Measurements from ENCODE around the gene ERC2.

The ERC2 gene

DNA sequence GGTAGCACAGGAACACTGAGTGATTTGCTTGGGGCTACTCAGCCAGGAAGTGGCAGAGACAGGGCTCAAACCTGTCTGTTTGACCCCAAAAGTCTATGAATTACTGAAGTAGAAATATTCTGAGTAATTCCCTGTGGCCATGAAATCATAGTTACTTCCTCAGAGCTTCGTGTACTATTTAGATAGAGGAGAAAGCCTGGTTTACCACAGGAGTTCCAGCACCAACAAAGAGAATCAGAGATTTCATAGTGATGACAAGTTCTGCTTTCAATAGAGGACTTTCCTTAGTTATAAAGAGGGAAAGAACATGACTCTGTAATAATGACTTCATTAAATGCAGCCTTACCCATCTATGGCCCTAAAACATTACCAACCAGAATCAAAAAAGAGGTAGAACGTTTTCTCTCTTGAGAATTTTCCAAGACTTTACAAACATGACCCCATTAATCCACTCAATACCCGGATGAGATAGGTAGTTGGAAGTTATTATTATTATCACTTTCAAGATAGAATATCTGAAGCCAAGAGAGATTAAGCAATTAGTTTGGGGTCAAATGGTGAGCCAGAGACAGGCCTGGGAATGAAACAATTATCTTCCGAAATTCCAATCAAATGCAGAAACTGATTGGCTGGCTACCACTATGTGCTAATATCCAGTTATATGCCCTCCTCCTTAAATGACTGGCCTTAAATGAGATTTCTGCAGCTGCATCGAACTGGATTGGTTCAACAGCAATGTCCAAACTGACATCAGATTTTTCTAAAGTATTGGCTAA lies 967.5 kb downstream of the ERC2 start:
- no peak for DNase-seq

DNA sequence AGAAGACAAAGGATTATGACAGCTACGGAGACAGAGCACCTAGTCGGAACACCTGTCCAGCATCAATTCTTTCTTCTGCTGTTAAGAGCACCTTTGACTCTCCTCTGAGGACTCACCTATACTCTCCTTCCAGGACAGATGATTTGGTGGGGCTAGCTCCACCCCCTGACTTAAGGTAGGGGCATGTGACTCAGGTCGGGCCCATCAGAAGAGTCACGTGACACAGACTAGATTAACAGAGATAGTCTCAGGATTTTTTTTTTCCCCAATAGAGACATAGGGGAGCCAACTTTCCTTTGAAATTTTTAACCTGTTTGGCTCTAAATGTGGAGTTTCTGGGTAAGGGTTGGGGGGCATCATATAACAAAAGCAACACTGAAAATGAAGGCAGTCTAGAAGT lies 969.7 kb downstream of the ERC2 start:
- DNase-seq, result no peak

DNA sequence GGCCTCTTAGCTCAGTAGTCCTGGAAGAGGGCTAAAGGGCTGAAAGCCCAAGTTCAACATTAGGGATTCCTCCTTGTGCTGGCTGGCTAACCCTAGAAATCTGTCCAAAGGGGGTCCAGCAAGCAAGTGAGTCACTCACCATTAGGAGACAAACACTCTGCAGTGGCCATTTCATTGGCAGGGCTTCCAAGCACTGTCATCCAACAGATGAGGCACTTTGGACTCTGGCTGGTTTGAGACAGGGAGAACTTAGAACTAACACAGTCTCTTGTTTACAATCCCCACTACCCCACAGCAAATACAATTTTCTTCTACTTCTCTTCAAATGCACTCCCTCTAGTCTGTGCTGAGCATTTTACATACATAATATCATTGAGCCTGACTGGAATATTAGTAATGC lies 971.0 kb downstream of the ERC2 start:
- DNase-seq, result no peak

DNA sequence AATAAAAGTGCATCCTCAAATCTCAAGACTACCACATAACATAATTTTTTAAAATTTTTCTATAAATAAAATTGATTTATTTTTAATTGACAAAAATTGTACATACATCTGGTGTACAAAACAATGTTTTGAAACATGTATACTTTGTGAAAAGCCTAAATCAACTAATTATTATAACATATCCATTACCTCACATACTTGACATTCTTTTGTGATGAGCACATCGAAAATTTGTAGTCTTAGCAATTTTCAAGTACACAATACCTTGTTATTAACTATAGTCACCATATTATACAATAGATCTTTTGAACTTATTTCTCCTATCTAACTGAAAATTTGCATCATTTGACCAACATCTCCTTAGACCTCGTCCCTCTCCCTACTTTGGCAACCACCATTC lies 973.3 kb downstream of the ERC2 start:
- DNase-seq, result no peak

DNA sequence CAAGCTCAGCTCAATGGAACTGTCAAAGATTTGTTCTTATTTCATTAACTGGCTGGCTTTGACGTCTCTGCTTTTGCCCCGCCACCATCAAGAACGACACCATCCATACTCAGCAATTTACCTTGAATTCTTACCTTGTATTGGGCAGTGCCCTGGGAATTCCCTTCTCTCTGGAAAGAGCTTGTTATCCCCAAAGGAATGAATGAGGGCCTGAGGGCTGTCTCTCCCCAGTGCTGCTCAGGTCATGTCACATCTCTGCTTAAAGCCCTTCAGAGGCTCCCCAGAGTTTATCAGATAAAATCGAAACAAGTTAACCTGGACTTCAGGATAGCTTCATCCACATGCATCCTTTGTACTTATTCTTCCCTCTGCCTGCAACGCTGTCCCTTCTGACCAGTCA lies 975.3 kb downstream of the ERC2 start:
- no peak for DNase-seq

DNA sequence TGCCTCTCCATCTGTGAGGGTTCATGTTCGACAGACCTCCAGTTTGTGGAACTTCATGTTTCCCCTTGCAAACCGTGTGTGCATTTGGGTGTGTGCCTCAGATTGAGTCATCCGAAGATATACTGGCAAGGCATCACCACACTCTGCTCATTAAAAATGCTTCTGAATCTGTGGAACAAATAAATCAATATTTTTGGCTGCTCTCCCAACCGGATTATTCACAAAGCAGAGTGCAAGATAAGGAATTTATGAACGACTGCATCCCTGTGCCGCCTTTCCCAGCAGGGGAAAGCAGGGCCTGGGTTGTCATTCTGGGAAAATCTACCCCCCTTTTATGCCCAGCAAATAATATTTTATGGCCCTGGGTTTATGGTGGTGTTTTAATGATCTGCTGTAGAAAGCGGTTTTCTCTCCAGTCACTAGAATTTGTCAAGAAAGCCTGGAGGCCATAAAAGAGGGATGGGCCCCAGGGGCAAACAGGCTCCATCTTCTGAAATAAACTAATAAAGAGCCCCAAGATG lies 976.9 kb downstream of the ERC2 start:
- no peak for DNase-seq

DNA sequence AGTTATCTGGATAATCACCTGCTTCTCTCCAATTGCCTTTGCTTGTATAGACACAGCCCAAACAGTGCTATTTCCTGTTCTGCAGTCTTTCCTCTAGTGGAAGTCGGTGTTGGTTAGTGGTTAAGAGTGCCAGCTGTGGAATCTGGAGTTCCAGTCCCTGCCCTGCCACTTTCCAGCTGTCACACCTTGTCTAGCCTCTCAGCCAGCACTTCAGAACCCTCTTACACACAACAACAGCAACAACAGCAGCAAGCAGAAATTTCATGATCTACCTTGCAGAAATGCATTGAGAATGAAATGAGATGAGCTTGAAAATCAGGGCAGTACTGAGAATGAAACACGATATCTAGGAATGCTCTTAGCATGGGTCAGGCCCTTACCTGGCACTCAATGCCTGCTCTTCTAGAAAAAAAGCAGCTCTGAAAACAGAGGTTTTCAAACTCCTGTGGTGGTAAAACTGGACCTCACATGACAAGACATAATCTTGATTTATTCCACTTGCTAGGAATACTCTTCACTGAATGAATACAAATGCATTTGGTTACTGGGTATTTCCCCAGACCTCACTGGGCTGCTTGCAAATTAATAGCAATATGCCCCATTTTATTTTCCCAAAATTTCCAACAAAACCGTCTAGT lies 977.9 kb downstream of the ERC2 start:
- no peak for DNase-seq

DNA sequence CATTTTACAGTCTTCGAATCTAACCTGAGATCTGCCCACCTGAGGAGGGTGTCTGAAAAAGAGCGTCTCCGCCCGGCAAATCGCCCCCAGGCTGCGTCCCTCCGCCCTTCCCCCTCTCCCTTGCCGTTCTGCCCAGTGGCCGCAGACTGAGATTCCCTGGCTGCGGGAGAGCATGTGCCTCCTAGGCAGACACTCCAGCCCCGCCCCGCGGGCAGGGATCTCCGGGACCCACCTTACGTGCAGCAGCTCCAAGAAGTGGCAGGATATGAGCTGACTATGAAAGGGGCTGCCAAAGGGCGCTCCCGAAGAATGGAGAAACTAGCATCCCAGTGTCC lies 978.5 kb downstream of the ERC2 start:
- no peak for DNase-seq

DNA sequence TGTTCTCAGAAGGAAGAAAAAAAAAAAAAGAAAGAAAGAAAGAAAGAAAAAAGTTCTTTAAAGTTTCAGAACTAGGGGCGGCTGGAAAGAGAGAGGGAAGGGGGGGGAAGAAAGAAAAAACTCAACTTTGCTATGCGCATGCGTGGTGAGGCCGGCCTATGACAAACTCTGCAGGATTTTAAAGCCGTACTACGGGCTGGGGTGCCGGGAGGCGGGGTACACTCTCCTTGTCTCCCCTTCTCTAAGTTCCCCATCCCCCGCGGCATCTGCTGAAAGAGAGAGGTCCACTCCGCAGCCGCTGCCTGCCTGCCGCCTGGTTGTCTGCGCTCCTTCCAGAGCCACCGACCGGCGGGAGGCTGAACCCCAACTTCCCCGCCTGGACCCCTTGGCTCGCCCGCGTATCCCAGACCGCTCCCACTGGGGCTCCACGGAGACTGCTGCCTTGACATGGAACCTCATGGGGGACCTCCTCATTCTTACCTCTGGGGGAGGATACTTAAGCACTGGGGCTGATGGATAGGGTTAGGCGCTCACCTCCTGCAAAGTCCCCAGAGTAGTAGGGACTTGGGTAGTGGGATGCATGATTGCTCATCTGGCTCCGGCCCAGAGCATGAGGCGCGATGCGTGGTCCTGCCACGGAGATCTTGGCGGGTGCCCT lies 979.7 kb downstream of the ERC2 start:
- no peak for DNase-seq

DNA sequence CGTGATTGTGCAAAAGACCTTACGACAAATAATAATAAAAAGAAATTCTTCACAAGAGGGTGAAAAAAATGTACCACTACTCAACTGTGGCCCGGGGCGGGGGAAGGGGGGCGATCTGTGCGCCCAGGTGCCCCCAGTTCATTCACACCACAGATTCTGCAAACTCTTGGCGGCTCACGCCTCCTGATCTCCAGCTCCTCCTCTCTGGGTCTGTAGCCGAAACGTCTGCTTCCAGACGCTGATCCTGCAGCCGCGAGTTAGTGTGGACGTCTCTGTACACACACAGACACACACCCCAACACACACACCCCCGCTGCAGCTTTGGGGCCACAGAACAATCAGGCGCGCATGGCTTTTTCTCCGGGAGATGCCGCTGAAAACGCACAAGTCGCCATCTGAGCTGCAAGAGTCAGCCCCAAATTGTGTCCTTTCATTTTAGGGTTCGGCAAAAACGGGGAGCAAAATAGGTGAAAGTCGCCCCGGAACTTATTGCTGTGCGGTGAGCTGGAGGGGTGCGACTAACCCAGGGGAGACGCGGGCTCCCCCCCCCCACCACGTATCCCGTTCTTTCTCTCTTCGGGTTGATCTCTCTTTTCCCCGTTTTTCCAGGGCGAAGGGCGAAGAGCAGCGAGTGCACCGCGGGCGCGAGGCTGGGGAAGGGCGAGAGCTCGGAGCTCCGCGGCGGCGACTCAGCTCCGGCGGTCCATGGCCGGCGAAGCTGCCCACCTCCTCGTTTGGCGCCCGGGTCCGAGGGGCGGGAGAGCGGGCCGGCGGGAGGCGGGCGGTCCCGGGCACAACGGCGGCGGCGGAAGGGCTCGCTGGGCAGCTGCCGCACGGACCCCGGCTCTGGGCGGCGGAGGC lies 980.7 kb downstream of the ERC2 start:
- DNase-seq, result no peak

DNA sequence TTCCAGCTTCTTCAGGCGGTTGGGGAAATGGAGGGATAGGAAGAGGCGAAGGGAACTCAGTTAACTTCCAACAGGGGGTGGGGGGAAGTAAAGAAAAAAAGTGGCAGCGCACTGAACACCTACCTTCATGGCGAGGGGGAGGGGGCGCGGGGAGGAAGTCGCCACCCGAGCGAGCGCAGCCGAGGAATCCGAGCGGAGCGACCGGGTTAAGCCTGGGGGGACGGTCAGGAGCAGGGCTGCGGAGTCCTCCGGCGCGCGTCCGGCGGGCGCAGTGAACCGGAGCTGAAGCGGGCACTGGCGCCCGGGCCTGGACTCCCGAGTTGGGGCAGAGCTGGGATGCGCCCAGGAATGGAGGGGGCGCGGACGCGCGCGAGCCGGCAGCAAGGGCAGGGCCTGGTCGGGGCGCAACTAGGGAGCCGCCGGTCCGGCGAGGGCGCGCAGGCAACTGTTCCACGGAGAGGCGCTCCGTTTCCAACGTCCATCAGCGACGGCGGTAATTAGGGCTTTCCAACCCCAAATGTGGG lies 981.3 kb downstream of the ERC2 start, which contains the start of gene WNT5A:
Gene WNT5A (minus strand): TSS at position 450 of the 524 bp plus-strand sequence. CDS start 321 bp downstream, at position 129.
- no peak for DNase-seq

DNA sequence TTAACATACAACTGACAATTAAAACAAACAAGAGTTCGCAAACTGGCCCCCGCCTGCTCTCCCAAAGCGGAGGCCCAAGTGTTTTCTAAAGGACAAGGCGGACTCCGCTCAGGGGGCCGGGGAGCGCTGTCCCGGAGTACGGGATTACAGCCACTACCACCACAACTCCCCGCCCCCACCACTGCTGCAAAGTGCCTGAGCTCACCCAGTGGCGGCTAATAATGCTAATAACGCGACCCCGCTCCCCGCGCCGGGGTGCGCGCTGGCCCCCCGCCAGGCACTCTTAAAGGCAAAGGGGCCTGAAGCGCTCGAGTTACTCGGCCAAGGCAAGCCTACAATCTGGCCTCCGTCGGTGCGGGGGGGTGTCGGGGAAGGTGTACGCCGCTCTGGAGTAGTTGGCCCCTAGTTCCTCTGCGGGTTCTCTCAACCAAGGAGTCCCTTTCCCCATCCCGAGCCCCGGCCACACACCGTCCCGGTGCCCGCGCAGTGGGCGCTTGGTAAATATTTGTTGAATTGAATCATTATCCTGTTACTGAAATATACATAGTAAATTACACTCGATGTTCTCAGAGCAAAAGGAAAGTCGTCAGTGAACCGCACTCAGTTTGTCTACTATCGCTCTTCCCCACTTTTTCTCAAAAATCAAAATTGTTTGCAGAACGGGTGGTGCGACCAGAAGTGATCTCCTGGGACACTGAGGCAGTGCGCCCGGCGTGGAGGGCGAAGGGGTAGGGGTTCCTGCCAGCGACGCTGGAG lies 982.0 kb downstream of the ERC2 start:
- DNase-seq, result no peak

DNA sequence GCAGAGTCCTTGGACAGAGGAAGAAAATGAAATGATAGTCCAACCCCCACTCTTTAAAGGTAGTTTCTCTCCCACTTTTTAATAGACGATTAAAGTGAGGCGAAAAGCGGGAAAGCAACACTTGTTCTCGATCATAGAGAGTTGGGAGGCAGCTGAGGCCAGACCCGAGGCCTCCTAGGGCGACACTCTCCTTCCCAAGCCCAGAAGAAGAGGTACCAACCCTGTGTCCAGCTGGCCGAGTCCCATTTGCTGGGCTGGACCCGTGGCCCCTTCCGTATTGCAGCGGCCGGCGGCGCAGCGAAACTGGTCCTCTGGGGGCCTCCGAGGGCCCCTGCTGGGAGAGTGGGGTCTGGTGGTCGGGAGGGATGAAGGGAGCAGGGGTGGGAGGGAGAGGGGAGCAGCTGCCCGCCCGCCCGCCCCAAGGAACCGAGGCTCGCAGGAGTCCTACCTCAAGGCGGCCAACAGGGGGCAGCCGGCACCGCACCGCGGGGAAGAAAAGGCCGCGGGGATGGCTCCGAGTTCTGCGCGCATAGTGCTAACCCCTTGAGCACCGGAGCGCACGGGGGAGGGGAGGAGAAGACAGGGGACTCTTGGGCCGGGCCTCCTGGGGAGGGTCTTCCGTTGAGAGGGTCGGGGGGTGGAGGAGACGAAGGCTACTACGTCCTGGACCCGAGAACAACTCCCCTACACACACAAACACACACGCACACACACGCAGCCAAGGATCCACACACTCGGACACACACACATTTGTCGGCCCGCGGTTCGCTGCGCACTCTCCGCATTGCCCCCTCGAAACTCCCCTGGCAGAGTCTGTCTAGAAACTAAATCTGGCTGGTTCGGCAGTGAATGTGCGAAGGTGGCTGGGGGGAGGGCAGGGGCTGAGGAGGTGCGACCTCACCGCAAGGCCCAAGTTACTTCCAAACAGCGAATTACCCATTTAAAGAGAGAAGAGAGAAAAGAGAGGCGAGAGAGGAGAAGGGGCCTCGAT lies 983.2 kb downstream of the ERC2 start:
- DNase-seq, result no peak

DNA sequence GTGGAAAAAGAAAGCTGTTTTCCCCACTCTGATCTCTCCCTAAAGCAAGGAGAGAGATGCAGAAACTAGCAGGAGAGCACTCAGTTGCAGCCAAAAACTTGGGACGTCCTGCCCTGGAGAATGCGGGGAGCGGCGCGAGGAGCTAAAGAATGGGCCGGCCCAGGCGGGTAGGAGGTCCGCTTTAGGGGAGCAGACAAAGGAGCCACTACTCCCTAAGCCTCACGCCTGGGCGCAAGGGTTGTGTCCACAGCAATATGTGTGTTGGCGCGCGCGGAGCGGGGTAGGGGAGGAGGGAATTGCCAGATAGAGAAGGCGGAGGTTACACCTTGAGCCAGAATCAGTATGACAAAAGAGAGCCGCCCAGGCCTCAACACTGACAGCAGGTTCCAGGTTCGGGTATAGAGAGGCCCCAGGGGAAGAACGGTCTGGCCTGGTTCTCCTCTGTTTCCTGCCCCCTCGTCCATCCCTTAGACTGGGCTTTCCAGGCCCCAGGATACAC lies 984.0 kb downstream of the ERC2 start:
- DNase-seq, result no peak

DNA sequence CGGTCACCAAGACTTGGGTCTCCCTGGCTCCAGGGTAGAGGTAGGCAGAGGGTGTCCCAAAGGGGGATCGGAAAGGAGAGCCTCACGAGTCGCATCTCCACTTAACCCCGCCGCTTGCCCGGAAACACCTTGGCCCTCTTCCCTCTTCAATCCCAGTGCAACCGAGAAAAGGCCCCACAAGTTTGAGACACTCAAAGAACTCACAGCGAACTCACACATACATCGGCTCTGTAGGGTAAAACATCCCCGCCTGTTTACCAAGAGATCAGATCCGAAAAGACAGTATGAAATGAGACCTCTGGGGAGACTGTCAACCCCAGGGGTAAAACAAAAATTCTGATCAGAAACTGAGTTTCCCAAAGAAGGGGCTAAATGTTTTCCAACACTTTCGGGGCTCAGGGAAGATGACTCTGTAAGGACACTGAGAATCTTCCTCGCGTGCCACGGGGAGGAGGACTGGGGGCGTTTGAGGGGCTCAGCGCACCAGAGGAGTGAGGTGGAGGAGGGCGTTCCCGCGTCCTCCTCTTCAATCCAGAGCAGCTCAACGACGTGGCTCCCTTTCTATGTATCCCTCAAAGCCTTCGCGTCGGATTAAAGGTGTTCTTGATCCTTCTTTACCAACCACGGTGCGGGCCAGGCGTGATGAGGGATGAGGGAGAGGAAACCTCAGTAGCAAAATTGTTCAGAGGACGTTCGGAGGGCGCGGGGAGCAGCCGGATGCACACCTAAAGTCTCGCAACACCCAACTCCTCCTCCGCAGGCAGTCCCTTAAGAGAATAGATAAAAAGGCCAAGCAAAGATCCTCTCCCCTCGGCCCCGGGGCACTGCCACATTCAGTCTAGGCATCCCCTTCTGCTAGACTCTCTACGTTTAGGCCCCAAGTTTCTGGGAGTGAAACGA lies 984.8 kb downstream of the ERC2 start:
- no peak for DNase-seq

DNA sequence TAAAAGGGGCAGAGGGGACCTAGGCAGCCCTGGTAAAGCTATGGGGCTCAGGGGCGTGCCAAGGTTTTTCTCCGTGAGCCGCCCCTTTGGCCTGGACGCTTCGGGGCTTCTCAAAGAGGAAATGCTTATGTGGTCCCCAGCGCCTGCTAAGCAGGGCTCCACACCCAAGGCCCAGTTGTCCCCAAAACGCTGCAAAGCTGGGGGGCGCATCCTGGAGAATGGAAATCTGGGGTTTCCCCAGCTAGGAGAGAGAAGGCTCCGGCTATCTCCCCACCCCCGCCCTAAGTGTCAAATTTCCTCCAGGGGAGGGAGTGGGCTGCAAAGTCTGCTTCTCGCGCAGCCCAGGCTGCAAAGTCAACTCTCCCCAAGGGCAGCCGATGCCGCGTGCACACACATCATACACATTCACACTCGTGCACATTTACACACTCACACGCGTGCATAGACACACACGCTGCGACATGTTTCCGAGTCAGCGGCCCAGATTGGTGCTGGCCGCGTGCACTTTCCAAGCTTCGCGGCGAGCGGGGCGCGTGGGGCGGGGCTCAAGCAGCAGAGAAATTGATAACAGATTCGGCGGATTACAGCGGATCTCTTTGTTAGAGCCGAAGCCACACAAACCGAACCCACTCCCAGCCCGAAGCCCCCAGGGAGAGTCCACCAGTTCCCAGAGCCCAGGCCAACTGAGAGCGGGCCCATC lies 985.6 kb downstream of the ERC2 start:
- no peak for DNase-seq

DNA sequence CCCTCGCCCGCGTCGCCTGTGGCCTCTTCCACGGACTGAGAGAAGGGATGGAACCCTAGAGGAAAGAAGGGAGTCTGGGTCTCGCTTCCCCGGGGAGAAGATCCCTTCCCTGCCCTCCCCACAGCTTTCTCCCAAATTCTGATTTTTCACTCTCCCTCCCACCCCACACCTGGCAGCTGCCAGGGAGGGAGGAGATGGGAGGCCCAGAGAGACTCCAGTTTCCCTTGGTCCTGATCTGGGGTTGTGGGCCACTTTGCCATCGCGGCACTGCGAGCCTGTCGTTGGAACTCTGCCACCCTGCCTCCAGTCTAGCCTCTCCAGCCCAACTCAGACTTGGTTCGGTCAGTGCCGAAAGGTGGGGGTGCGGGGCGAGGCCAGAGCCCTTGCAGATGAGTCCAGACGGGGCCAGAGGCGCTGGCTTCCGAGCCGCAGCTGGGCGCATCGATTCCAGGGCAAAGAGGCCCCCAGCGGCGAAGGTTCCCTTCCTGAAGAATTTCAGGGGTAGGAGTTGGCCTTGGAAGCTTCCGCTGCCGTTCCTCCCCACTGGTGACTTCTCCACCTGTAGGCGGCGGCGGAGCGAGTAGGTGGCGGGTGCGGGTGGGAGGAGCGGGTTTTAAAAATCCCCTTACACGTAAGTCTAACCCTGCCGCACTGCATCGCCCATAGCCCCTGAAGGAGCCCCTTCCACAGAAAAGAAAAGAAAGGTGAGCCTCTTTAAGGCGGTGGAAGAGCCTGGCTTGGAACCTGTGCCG lies 986.3 kb downstream of the ERC2 start:
- no peak for DNase-seq
